GM12878 (cell line): ENCODE data around the gene POLR1H. TPM values are rescaled to one million over a fixed set of nuclear protein-coding genes. Genes with fewer than 3 reads are reported as not detected.

Experiments used
- ATAC-seq: fragments of 200-7000 bp; cut with Tn5 transposase; 3 replicates; pipeline ENCODE4 v1.9.1; 2020; ENCODE audit warnings: mild to moderate bottlenecking, moderate library complexity
- BruUV-seq: library from RNA; stranded (reverse); fragments of 400-500 nt; replicated peaks from 2 replicates; lab custom pipeline; 2021; lab: Mats Ljungman, UMichigan
- CTCF ChIA-PET: fragments of 300-600 bp; sonication (Branson Sonifier 250); formaldehyde crosslinking; extraction: SDS; loops from one replicate; lab custom pipeline; 2021; ENCODE audit warnings: inconsistent platforms; lab: Yijun Ruan, JAX
- POLR2A ChIA-PET: fragments of 350-600 bp; formaldehyde crosslinking; extraction: SDS; loops from one replicate; lab custom pipeline; 2021; ENCODE audit warnings: inconsistent platforms; lab: Charles Lee
- RAD21 ChIA-PET: fragments of 300-600 bp; sonication (Branson Sonifier 250); formaldehyde crosslinking; loops from one replicate; lab custom pipeline; 2023; ENCODE audit warnings: antibody characterized with exemption; ENCODE audit not compliant: unreplicated experiment; lab: Charles Lee
- SMC1A ChIA-PET: fragments of 300-600 bp; sonication (Branson Sonifier 250); formaldehyde crosslinking; loops from one replicate; lab custom pipeline; 2023; ENCODE audit not compliant: unreplicated experiment, uncharacterized antibody; lab: Charles Lee
- DNase-seq: peaks from one replicate; pipeline ENCODE4 v3.0.0-alpha.2; 2011; ENCODE audit warnings: low read depth, low spot score
- FAIRE-seq: peaks from 3 replicates; lab custom pipeline; 2011; peaks lifted over from hg19 to GRCh38; lab: Jason Lieb, UNC
- H2AFZ ChIP-seq: 2 replicates; pipeline ENCODE4 v1.6.0; 2011; ENCODE audit warnings: low read depth, low read length, control low read depth; ENCODE audit not compliant: control insufficient read depth
- H3K27ac ChIP-seq: 2 replicates; pipeline ENCODE4 v1.5.1; 2011; ENCODE audit warnings: control low read depth; ENCODE audit not compliant: control insufficient read depth, insufficient read depth
- H3K27me3 ChIP-seq, 2 experiments: replicated peaks in 1 of 2; 2 replicates each; pipeline versions ENCODE4 v1.6.0 to v1.6.1; 2011; ENCODE audit warnings: low read length in 1 of 2; ENCODE audit not compliant: control insufficient read depth in 2 of 2, insufficient read depth in 2 of 2
- H3K36me3 ChIP-seq, 2 experiments: 2 replicates each; pipeline ENCODE4 v1.5.1; 2011; ENCODE audit warnings: low read length in 1 of 2; ENCODE audit not compliant: control insufficient read depth in 2 of 2, insufficient read depth in 2 of 2
- H3K4me1 ChIP-seq: 2 replicates; pipeline ENCODE4 v1.6.1; 2011; ENCODE audit warnings: mild to moderate bottlenecking, low read length, moderate library complexity, mixed read lengths; ENCODE audit not compliant: control insufficient read depth, insufficient read depth
- H3K4me2 ChIP-seq: 2 replicates; pipeline ENCODE4 v1.6.0; 2011; ENCODE audit warnings: control low read depth; ENCODE audit not compliant: control insufficient read depth, insufficient read depth
- H3K4me3 ChIP-seq: fragments of 200-600 bp; sonication (generic); 2 replicates; pipeline ENCODE4 v1.5.1; 2016
- H3K79me2 ChIP-seq: 2 replicates; pipeline ENCODE4 v1.6.0; 2011; ENCODE audit warnings: low read length; ENCODE audit not compliant: control insufficient read depth, insufficient read depth
- H3K9ac ChIP-seq: 2 replicates; pipeline ENCODE4 v1.8.0; 2011; ENCODE audit warnings: low read length, control low read depth, mixed read lengths; ENCODE audit not compliant: control insufficient read depth, insufficient read depth
- H3K9me3 ChIP-seq: replicated peaks from 3 replicates; pipeline ENCODE4 v1.5.1; 2011; ENCODE audit warnings: mild to moderate bottlenecking, low read length; ENCODE audit not compliant: control insufficient read depth, insufficient read depth
- H4K20me1 ChIP-seq: 2 replicates; pipeline ENCODE4 v1.6.0; 2011; ENCODE audit not compliant: control insufficient read depth, insufficient read depth
- CREM ChIP-seq: IDR thresholded peaks from 2 replicates; pipeline ENCODE4 v1.6.1; 2014; ENCODE audit warnings: antibody characterized with exemption, low read depth
- HCFC1 ChIP-seq: fragments of 150-350 bp; IDR thresholded peaks from 2 replicates; pipeline ENCODE4 v1.6.1; 2014; ENCODE audit warnings: low read length
- NR2F1 ChIP-seq: fragments of 450-650 bp; conservative IDR thresholded peaks from 2 replicates; pipeline ENCODE4 v1.6.1; 2017; ENCODE audit warnings: mild to moderate bottlenecking
- SRF ChIP-seq, 2 experiments: IDR thresholded peaks; 2 replicates each; pipeline ENCODE4 v1.6.1; 2011; ENCODE audit warnings: low read depth in 2 of 2, low read length in 2 of 2, mild to moderate bottlenecking in 1 of 2, moderate library complexity in 1 of 2
- STAT1 ChIP-seq: fragments of 450-650 bp; conservative IDR thresholded peaks from 2 replicates; pipeline ENCODE4 v1.6.1; 2014; ENCODE audit warnings: antibody characterized with exemption, mild to moderate bottlenecking
- TCF12 ChIP-seq: IDR thresholded peaks from 2 replicates; pipeline ENCODE4 v1.6.1; 2011; ENCODE audit warnings: low read depth, mild to moderate bottlenecking, low read length
- WGBS: methylation state at CpG from one replicate; pipeline ENCODE4 v1.1.6; 2016; ENCODE audit warnings: low lambda C conversion rate; ENCODE audit not compliant: insufficient replicate concordance, insufficient coverage; ENCODE audit errors: missing lambda C conversion rate; 5-methylcytosine and 5-hydroxymethylcytosine counted together
- in situ Hi-C: fragments of 300-500 bp; cut with MboI; formaldehyde crosslinking; loops from 9 replicates; pipeline ENCODE4 v1.14.3; 2018; ENCODE audit warnings: mixed read lengths
- intact Hi-C: fragments of 100-400 bp; cut with micrococcal nuclease; formaldehyde crosslinking; loops from one replicate; pipeline ENCODE4 v1.14.2; 2022; ENCODE audit not compliant: unreplicated experiment
- polyA plus RNA-seq, 11 experiments: library from polyadenylated mRNA; depleted of rRNA in 4 of 11; unstranded in 6 of 11; stranded (reverse) in 5 of 11; fragments of >200 nt; fragmentation: Nextera tagmentation in 4 of 11; fragmentation: Illumina TruSeq in 1 of 11; extraction: Ambion mirVana in 4 of 11; extraction: Trizol in 1 of 11; gene quantifications; 1 replicate in 1 of 11; 2 replicates in 10 of 11; pipeline versions ENCODE4 v1.2.1 to v1.2.3, GENCODE V29; 2011 to 2016; ENCODE audit warnings: inconsistent platforms in 2 of 11, missing spikeins in 2 of 11, low read depth in 1 of 11
- total RNA-seq, 4 experiments: library from RNA; depleted of rRNA in 3 of 4; stranded (reverse); fragments of >200 nt in 3 of 4; fragmentation: Illumina TruSeq in 1 of 4; extraction: Trizol in 1 of 4; gene quantifications; 2 replicates each; pipeline versions ENCODE4 v1.2.1 to v1.2.3, GENCODE V29; 2013 to 2021

The POLR1H gene
- total and polyA plus RNA-seq, 10 of the 15 experiments (the other 5 are each of a cell fraction or from before 2014, with no cell fraction given), result 50.6 to 160 (median 77.7) TPM

- Histone ChIP-seq H3K9me3 (no peaks in the 10 kb centered on the region), H3K36me3 (no peaks in the 10 kb centered on the region), H3K9ac (no peak overlapping the region), H3K27ac (no peak overlapping the region), H3K4me2 (no peak overlapping the region), H3K4me1 (peaks cover 12% of the 10 kb centered on the region)
- FAIRE-seq, result no peak
- TF ChIP-seq NR2F1 (no peak), STAT1 (no peak), TCF12 (no peak), SRF (IDR thresholded peaks at IDR 0.05; ENCODE audit: low read depth in 2 of 2, low read length in 2 of 2) (no peak), HCFC1 (no peak), CREM (no peak)
- TF ChIP-seq, all 136 proteins: peak for 0
- no peak for DNase-seq
- Histone ChIP-seq H3K79me2 (no peaks in the 10 kb centered on the region), H2AFZ (no peak overlapping the region), H4K20me1 (no peaks in the 10 kb centered on the region), H3K27me3 (peaks cover 12 to 28% of the 10 kb centered on the region in 2 experiments), H3K4me3 (no peak overlapping the region)
- SMC1A ChIA-PET, result interaction anchor here (3.8 kb wide), 1 partner anchor 36 kb away, joined by 13 read pairs; no protein-coding TSS in a partner anchor
- BruUV-seq, result no TSS peak
- 0% methylated on average over 1 of the region's 1 CpG for WGBS
- intact Hi-C loops (no loop called here), in situ Hi-C loops (no loop called here)
- POLR2A ChIA-PET, result interaction anchor here (2.0 kb wide), 1 partner anchor 33 kb away, joined by 8 read pairs; no protein-coding TSS in a partner anchor
- RAD21 ChIA-PET, result interaction anchor here (2.0 kb wide), 1 partner anchor 34 kb away, joined by 6 read pairs; no protein-coding TSS in a partner anchor
- ATAC-seq, result no peak
- CTCF ChIA-PET, result interaction anchor here (0.6 to 2.0 kb wide), 3 partner anchors 8 to 34 kb away, joined by 4 to 7 read pairs (median 5); no protein-coding TSS in a partner anchor
These were observed 35.8 kb downstream of the POLR1H start for GRCh38 chr6:30096829-30097228.
